GM13976 (cell line): ENCODE measurements around the gene CCDC154.

Experiments used
- DNase-seq: peaks from one replicate; pipeline ENCODE4 v3.0.0; 2012; ENCODE audit warnings: low spot score
- CTCF ChIP-seq: IDR thresholded peaks from 2 replicates; pipeline ENCODE4 v1.5.1; 2012; ENCODE audit warnings: borderline replicate concordance, mild to moderate bottlenecking; ENCODE audit not compliant: insufficient read depth; ENCODE audit errors: extremely low read depth, missing control alignments, control extremely low read depth
- in situ Hi-C: fragments of 300-500 bp; cut with MboI; formaldehyde crosslinking; loops from one replicate; pipeline ENCODE4 v1.12.0; 2022; ENCODE audit warnings: low sequenced_read_pairs, mixed read lengths, inconsistent platforms; ENCODE audit not compliant: unreplicated experiment

CCDC154 gene

GRCh38 chr16:1443980-1444729 lies at the start of gene CCDC154:
TSS of gene CCDC154 (minus strand) at chr16:1444556. CDS start at chr16:1444322, 234 bp downstream.
- in situ Hi-C loops, result no loop called here
- no peak for TF ChIP-seq CTCF
- no peak for DNase-seq

GRCh38 chr16:1493746-1494094 lies 49.4 kb upstream of the CCDC154 start:
- in situ Hi-C loops, result no loop called here
- DNase-seq, result peak; percentile 68
- no peak for TF ChIP-seq CTCF

GRCh38 chr16:1492923-1493745 lies 48.8 kb upstream of the CCDC154 start, which contains the start of gene TELO2:
TSS of gene TELO2 (plus strand) at chr16:1493360. CDS start at chr16:1494282, 922 bp downstream.
- TF ChIP-seq CTCF, result no peak
- in situ Hi-C loops, result no loop called here
- DNase-seq, result peak; percentile 100

- in situ Hi-C loops, result no loop called here
- no peak for DNase-seq
Observed at GRCh38 chr16:1492082-1492922, 47.9 kb upstream of the CCDC154 start.

GRCh38 chr16:1491327-1491726 lies 47.0 kb upstream of the CCDC154 start:
- DNase-seq, result no peak
- TF ChIP-seq CTCF, result no peak
- in situ Hi-C loops, result no loop called here

More at GRCh38 chr16:1492082-1492922, 47.9 kb upstream of the CCDC154 start:
- no peak for TF ChIP-seq CTCF

- TF ChIP-seq CTCF, result no peak
- no peak for DNase-seq
- in situ Hi-C loops, result no loop called here
Observed at GRCh38 chr16:1489077-1489476, 44.7 kb upstream of the CCDC154 start.
